ENCODE measurements around the gene SDSL.

Gene SDSL

DNA sequence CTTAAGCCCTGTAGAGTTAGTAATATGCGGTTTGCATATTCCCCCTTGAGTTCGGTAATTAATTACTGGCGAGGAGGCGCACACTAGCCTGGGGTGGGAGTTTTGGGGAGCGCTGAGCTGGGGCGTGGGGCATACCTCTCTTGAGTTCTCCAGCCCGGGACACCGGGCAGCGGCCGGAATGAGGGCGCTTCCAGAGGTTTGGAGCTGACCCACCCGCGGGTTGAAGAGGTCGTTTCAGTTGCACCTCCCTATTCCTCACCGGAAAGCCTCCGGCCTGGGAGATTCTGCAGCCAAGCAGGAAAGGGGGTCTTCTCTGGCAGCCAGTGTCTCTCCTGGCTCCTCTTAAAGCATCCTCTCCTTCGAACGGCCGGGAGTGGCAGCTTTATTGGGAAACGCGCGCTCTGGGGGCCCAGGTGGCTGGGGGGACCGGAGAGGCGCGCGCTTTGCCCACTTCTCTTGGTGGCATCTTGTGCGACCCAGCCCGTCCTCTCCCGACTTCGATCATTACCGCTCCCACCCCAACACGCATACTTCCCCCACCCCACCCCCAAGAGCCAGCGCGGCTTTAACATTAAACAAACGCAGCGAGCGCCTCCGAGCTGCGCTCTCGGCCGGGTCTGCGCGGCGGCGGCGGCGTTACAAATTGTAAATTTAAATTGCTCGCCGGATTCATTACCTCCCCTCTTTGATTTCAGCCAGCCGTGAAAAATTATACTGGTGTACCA is 53.4 kb downstream of the SDSL start:
- no peak overlapping the region for H3K4me3 ChIP-seq
- intact Hi-C loops (cut with DNase I; ENCODE audit: low total_unique reads): no loop called here
- H3K9me3 ChIP-seq: no peaks in the 10 kb centered on the region
- no peaks in the 10 kb centered on the region for H3K36me3 ChIP-seq
- no peak overlapping the region for H3K27ac ChIP-seq
- H3K4me1 ChIP-seq: peaks cover 0 to 16% (median 8%) of the 10 kb centered on the region in 4 donors
- DNase-seq: no peak
- no peak for TF ChIP-seq CTCF (IDR thresholded peaks at IDR 0.05)
- H3K27me3 ChIP-seq: peaks cover 4 to 98% of the 10 kb centered on the region in 2 donors

- no peak for DNase-seq
- H3K27ac ChIP-seq: no peak overlapping the region
- intact Hi-C loops (cut with DNase I; ENCODE audit: low total_unique reads): no loop called here
- peaks cover 0 to 11% (median 5%) of the 10 kb centered on the region in 4 donors for H3K4me1 ChIP-seq
- peaks cover 4 to 98% of the 10 kb centered on the region in 2 donors for H3K27me3 ChIP-seq
- no peaks in the 10 kb centered on the region for H3K9me3 ChIP-seq
- H3K4me3 ChIP-seq: no peak overlapping the region
- TF ChIP-seq CTCF (IDR thresholded peaks at IDR 0.05): no peak
- no peaks in the 10 kb centered on the region for H3K36me3 ChIP-seq
Observed at GRCh38 chr12:113476176-113476986, 54.2 kb downstream of the SDSL start.

GRCh38 chr12:113477171-113477841 is 55.1 kb downstream of the SDSL start:
- Histone ChIP-seq H3K9me3 (no peaks in the 10 kb centered on the region), H3K27me3 (peaks cover 4 to 96% of the 10 kb centered on the region in 2 donors), H3K4me1 (peaks cover 0 to 9% (median 4%) of the 10 kb centered on the region in 4 donors), H3K4me3 (no peak overlapping the region), H3K36me3 (no peaks in the 10 kb centered on the region), H3K27ac (no peak overlapping the region)
- DNase-seq: no peak
- intact Hi-C loops (cut with DNase I; ENCODE audit: low total_unique reads): no loop called here
- no peak for TF ChIP-seq CTCF (IDR thresholded peaks at IDR 0.05)

DNA sequence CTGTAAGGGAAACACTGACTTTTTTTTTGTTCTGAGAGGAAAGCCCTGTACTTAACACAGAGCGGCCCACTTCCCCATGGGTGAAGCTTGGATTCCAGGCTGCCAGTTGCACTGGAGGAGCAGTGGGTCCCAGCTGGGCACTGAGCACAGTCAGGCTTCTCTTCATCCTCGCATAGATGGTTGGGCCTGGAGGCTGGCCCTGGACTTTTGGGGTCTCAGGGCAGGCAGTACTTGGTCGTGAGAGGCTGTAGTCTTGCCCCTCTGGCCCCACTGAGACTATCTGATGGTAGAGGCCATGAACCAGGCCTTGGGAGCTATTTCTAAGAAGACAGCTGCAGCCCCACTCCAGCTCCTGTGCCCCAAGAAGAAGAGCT is 55.6 kb downstream of the SDSL start:
- peaks cover 4 to 96% of the 10 kb centered on the region in 2 donors for H3K27me3 ChIP-seq
- intact Hi-C loops (cut with DNase I; ENCODE audit: low total_unique reads): no loop called here
- no peak for DNase-seq
- no peaks in the 10 kb centered on the region for H3K9me3 ChIP-seq
- no peak for TF ChIP-seq CTCF (IDR thresholded peaks at IDR 0.05)
- H3K36me3 ChIP-seq: no peaks in the 10 kb centered on the region
- H3K4me3 ChIP-seq: no peak overlapping the region
- peaks cover 0 to 9% (median 4%) of the 10 kb centered on the region in 4 donors for H3K4me1 ChIP-seq
- no peak overlapping the region for H3K27ac ChIP-seq

GRCh38 chr12:113478351-113479011 is 56.3 kb downstream of the SDSL start:
- no peak for TF ChIP-seq CTCF (IDR thresholded peaks at IDR 0.05)

More at GRCh38 chr12:113478351-113479011, 56.3 kb downstream of the SDSL start:
- peaks cover 4 to 95% of the 10 kb centered on the region in 2 donors for H3K27me3 ChIP-seq
- H3K9me3 ChIP-seq: no peaks in the 10 kb centered on the region
- no peaks in the 10 kb centered on the region for H3K36me3 ChIP-seq
- no peak overlapping the region for H3K4me3 ChIP-seq
- intact Hi-C loops (cut with DNase I; ENCODE audit: low total_unique reads): no loop called here
- H3K4me1 ChIP-seq: peaks cover 0 to 9% (median 4%) of the 10 kb centered on the region in 4 donors
- DNase-seq: no peak
- no peak overlapping the region for H3K27ac ChIP-seq

Measured in tibial artery (tissue), 4 donors.